Measurements from ENCODE around the gene ZDHHC17.
"Not testable (repeated sequence)": the region's sequence is repeated elsewhere in the genome, so short reads cannot be mapped to it uniquely, and the experiment has no call there.

ZDHHC17 gene

GRCh38 chr12:76768576-76768975, 4.7 kb downstream of the ZDHHC17 start:
- DNase-seq = no peak

GRCh38 chr12:76777765-76778216, 13.9 kb downstream of the ZDHHC17 start:
- no peak for DNase-seq

GRCh38 chr12:76778364-76778763, 14.4 kb downstream of the ZDHHC17 start:
- DNase-seq = no peak

GRCh38 chr12:76779310-76779709, 15.4 kb downstream of the ZDHHC17 start:
- not testable (repeated sequence) for DNase-seq

- no peak for DNase-seq
Measured at GRCh38 chr12:76781321-76781720, 17.4 kb downstream of the ZDHHC17 start.

GRCh38 chr12:76782526-76782925, 18.6 kb downstream of the ZDHHC17 start:
- DNase-seq = no peak

- no peak for DNase-seq
Measured at GRCh38 chr12:76784600-76785051, 20.7 kb downstream of the ZDHHC17 start.

GRCh38 chr12:76785407-76785806, 21.5 kb downstream of the ZDHHC17 start:
- no peak for DNase-seq

- no peak for DNase-seq
Measured at GRCh38 chr12:76786986-76787385, 23.1 kb downstream of the ZDHHC17 start.

- DNase-seq = no peak
Measured at GRCh38 chr12:76787689-76788088, 23.8 kb downstream of the ZDHHC17 start.

- DNase-seq = no peak
Measured at GRCh38 chr12:76789335-76790050, 25.6 kb downstream of the ZDHHC17 start.

- DNase-seq = peak; percentile 31
Measured at GRCh38 chr12:76790564-76791552, 26.9 kb downstream of the ZDHHC17 start.

- no peak for DNase-seq
Measured at GRCh38 chr12:76792828-76793227, 28.9 kb downstream of the ZDHHC17 start.

GRCh38 chr12:76798864-76799263, 34.9 kb downstream of the ZDHHC17 start:
- no peak for DNase-seq

- no peak for DNase-seq
Measured at GRCh38 chr12:76799362-76799761, 35.4 kb downstream of the ZDHHC17 start.

- DNase-seq = no peak
Measured at GRCh38 chr12:76802060-76802459, 38.1 kb downstream of the ZDHHC17 start.

GRCh38 chr12:76804435-76804976, 40.6 kb downstream of the ZDHHC17 start:
- DNase-seq = no peak

GRCh38 chr12:76810671-76811419, 46.9 kb downstream of the ZDHHC17 start:
- DNase-seq = no peak

GRCh38 chr12:76811976-76812375, 48.1 kb downstream of the ZDHHC17 start:
- no peak for DNase-seq

- no peak for DNase-seq
Measured at GRCh38 chr12:76813265-76813664, 49.4 kb downstream of the ZDHHC17 start.

GRCh38 chr12:76813972-76814371, 50.1 kb downstream of the ZDHHC17 start:
- DNase-seq = no peak

- DNase-seq = no peak
Measured at GRCh38 chr12:76820888-76821482, 57.1 kb downstream of the ZDHHC17 start.

Measured in activated CD4-positive, alpha-beta T cell treated with anti-CD3 and anti-CD28 coated beads, Interleukin-10, Interleukin-2, amounts not matched to agents 100 ng/mL and 50 ng/mL, durations not matched to agents 16 hours and 8 hours (primary cell).